Liver (tissue), 9 donors: ENCODE measurements around the gene AVL9. TPM values are rescaled to one million over a fixed set of nuclear protein-coding genes. Genes with fewer than 3 reads are reported as not detected.

Experiments used
- DNase-seq: peaks from one replicate; pipeline ENCODE4 v3.0.0-alpha.2; 2017; ENCODE audit warnings: low spot score
- H3K27ac ChIP-seq, 2 donors: one replicate each; pipeline ENCODE4 v1.7.0; 2013; ENCODE audit warnings: inconsistent platforms in 2 of 2, low read length in 2 of 2, control low read depth in 1 of 2, low read depth in 1 of 2, mild to moderate bottlenecking in 1 of 2
- H3K27me3 ChIP-seq, 4 donors: one replicate each; pipeline versions ENCODE4 v1.6.1 to v1.7.0; 2013; ENCODE audit warnings: low read length in 3 of 4, inconsistent platforms in 1 of 4, mild to moderate bottlenecking in 1 of 4, moderate library complexity in 1 of 4; ENCODE audit not compliant: control insufficient read depth in 4 of 4, insufficient read depth in 4 of 4
- H3K36me3 ChIP-seq, 4 donors: one replicate each; pipeline versions ENCODE4 v1.6.1 to v1.7.0; 2013; ENCODE audit warnings: low read length in 3 of 4, mild to moderate bottlenecking in 3 of 4, low read depth in 1 of 4, moderate library complexity in 1 of 4; ENCODE audit not compliant: control insufficient read depth in 4 of 4, insufficient read depth in 3 of 4
- H3K4me1 ChIP-seq, 4 donors: one replicate each; pipeline versions ENCODE4 v1.6.1 to v1.7.0; 2013; ENCODE audit warnings: low read length in 3 of 4, mild to moderate bottlenecking in 3 of 4, moderate library complexity in 1 of 4; ENCODE audit not compliant: control insufficient read depth in 4 of 4, insufficient read depth in 4 of 4
- H3K4me3 ChIP-seq, 3 donors: one replicate each; pipeline versions ENCODE4 v1.6.1 to v1.7.0; 2013; ENCODE audit warnings: low read length in 3 of 3, control low read depth in 1 of 3, low read depth in 1 of 3, mild to moderate bottlenecking in 1 of 3
- H3K9ac ChIP-seq, 2 donors: one replicate each; pipeline ENCODE4 v1.7.0; 2013; ENCODE audit warnings: low read length in 2 of 2, mild to moderate bottlenecking in 2 of 2, moderate library complexity in 2 of 2, control low read depth in 1 of 2, low read depth in 1 of 2
- H3K9me3 ChIP-seq, 4 donors: one replicate each; pipeline versions ENCODE4 v1.6.1 to v1.7.0; 2013; ENCODE audit warnings: low read length in 3 of 4; ENCODE audit not compliant: control insufficient read depth in 4 of 4
- EGR1 ChIP-seq, 2 donors: IDR thresholded peaks; 2 replicates each; pipeline ENCODE4 v1.6.1; 2016 to 2018; ENCODE audit warnings: antibody characterized with exemption in 2 of 2, low read depth in 2 of 2
- FOXA1 ChIP-seq: IDR thresholded peaks from 2 replicates; pipeline ENCODE4 v1.6.1; 2016; ENCODE audit warnings: antibody characterized with exemption
- FOXA2 ChIP-seq: IDR thresholded peaks from 2 replicates; pipeline ENCODE4 v1.6.1; 2016; ENCODE audit warnings: antibody characterized with exemption
- GABPA ChIP-seq, 2 donors: IDR thresholded peaks in 1 of 2; conservative IDR thresholded peaks in 1 of 2; 2 replicates each; pipeline ENCODE4 v1.6.1; 2016; ENCODE audit warnings: antibody characterized with exemption in 2 of 2, mild to moderate bottlenecking in 1 of 2, moderate library complexity in 1 of 2
- HNF4A ChIP-seq, 2 donors: conservative IDR thresholded peaks; 2 replicates each; pipeline ENCODE4 v1.6.1; 2016; ENCODE audit warnings: antibody characterized with exemption in 2 of 2, mild to moderate bottlenecking in 2 of 2
- HNF4G ChIP-seq: IDR thresholded peaks from 2 replicates; pipeline ENCODE4 v1.6.1; 2016; ENCODE audit warnings: antibody characterized with exemption
- JUND ChIP-seq, 2 donors: IDR thresholded peaks; 2 replicates each; pipeline ENCODE4 v1.6.1; 2016; ENCODE audit warnings: antibody characterized with exemption in 2 of 2
- NR2F2 ChIP-seq: IDR thresholded peaks from 2 replicates; pipeline ENCODE4 v1.6.1; 2016; ENCODE audit warnings: antibody characterized with exemption
- RAD21 ChIP-seq, 2 donors: IDR thresholded peaks; 2 replicates each; pipeline ENCODE4 v1.6.1; 2016; ENCODE audit warnings: antibody characterized with exemption in 2 of 2, mild to moderate bottlenecking in 2 of 2
- RXRA ChIP-seq, 2 donors: IDR thresholded peaks; 2 replicates each; pipeline ENCODE4 v1.6.1; 2017 to 2018; ENCODE audit warnings: antibody characterized with exemption in 2 of 2, mild to moderate bottlenecking in 1 of 2
- SP1 ChIP-seq: IDR thresholded peaks from 2 replicates; pipeline ENCODE4 v1.6.1; 2018; ENCODE audit warnings: antibody characterized with exemption, mild to moderate bottlenecking
- TAF1 ChIP-seq: conservative IDR thresholded peaks from 2 replicates; pipeline ENCODE4 v1.6.1; 2016; ENCODE audit warnings: antibody characterized with exemption, mild to moderate bottlenecking
- YY1 ChIP-seq: IDR thresholded peaks from 2 replicates; pipeline ENCODE4 v1.6.1; 2016; ENCODE audit warnings: antibody characterized with exemption, mild to moderate bottlenecking
- WGBS: extraction: QIAGEN DNeasy Blood & Tissue Kit; methylation state at CpG from one replicate; pipeline ENCODE4 v1.1.7; 2013; 5-methylcytosine and 5-hydroxymethylcytosine counted together
- polyA plus RNA-seq, 2 donors: library from polyadenylated mRNA; stranded (reverse) in 1 of 2; unstranded in 1 of 2; fragments of 200-250 nt in 1 of 2; fragments of >200 nt in 1 of 2; fragmentation: Nextera tagmentation in 1 of 2; extraction: Ambion mirVana in 1 of 2; gene quantifications; one replicate each; pipeline versions ENCODE4 v1.2.1 to v1.2.3, GENCODE V29; 2013 to 2015
- total RNA-seq, 2 donors: library from RNA; depleted of rRNA; stranded (reverse); fragments of >200 nt; gene quantifications; one replicate each; pipeline ENCODE4 v1.2.3, GENCODE V29; 2014
- TF ChIP-seq, protein P1 (sequence below): IDR thresholded peaks from 2 replicates; pipeline ENCODE4 v1.6.1; 2016; ENCODE audit warnings: antibody characterized with exemption
- TF ChIP-seq, protein P2 (sequence below): IDR thresholded peaks from 2 replicates; pipeline ENCODE4 v1.6.1; 2016; ENCODE audit warnings: antibody characterized with exemption
- TF ChIP-seq, protein P3 (sequence below): IDR thresholded peaks from 2 replicates; pipeline ENCODE4 v1.6.1; 2016; ENCODE audit warnings: antibody characterized with exemption
- TF ChIP-seq, protein P4 (sequence below): fragments of 150-350 bp; IDR thresholded peaks from 2 replicates; pipeline ENCODE4 v1.5.1; 2017; ENCODE audit warnings: improper control_type of control experiment, low read depth, low read length; ENCODE audit not compliant: missing input control
- TF ChIP-seq, protein P5 (sequence below): IDR thresholded peaks from 2 replicates; pipeline ENCODE4 v1.6.1; 2016; ENCODE audit warnings: antibody characterized with exemption, mild to moderate bottlenecking
- donor health status: healthy.
- donor health status: healthy.
- donor health status: healthy.
- donor health status: healthy.
- donor health status: healthy.

The AVL9 gene
- total and polyA plus RNA-seq, 4 donors = 5.5 to 18.5 (median 11.6) TPM

DNA sequence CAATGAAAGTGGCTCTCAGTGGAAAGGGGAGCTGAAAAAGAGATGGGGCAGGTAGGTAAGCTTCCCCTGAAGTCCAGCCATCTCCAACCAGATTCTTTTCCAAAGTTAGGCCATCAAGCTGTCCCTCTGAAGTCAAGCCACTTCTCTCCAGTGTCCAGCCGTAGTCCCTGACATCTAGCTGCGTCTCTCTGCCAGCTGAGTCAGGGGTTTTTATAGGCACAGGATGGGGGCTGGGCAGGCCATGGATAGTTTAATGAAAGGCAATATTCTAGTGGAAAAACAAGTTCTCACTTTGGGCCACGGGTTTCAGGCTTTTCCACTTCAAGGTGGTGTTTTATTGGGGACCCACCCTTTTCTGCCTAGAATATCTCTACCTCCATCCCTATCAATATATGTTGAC, 36.8 kb downstream of the AVL9 start:
- H3K9ac ChIP-seq = no peak overlapping the region
- H3K9me3 ChIP-seq = no peaks in the 10 kb centered on the region
- H3K36me3 ChIP-seq = peaks cover 0 to 2% (median 0%) of the 10 kb centered on the region in 4 donors
- WGBS = 86% methylated on average over 3 of the region's 3 CpGs
- TF ChIP-seq FOXA2 = no peak
- TF ChIP-seq RAD21 (IDR thresholded peaks at IDR 0.05) = no peak
- TF ChIP-seq FOXA1 = no peak
- no peak for TF ChIP-seq JUND (IDR thresholded peaks at IDR 0.05)
- TF ChIP-seq SP1 = no peak
- TF ChIP-seq, protein P1, sequence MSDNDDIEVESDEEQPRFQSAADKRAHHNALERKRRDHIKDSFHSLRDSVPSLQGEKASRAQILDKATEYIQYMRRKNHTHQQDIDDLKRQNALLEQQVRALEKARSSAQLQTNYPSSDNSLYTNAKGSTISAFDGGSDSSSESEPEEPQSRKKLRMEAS = no peak
- TF ChIP-seq, protein P2, sequence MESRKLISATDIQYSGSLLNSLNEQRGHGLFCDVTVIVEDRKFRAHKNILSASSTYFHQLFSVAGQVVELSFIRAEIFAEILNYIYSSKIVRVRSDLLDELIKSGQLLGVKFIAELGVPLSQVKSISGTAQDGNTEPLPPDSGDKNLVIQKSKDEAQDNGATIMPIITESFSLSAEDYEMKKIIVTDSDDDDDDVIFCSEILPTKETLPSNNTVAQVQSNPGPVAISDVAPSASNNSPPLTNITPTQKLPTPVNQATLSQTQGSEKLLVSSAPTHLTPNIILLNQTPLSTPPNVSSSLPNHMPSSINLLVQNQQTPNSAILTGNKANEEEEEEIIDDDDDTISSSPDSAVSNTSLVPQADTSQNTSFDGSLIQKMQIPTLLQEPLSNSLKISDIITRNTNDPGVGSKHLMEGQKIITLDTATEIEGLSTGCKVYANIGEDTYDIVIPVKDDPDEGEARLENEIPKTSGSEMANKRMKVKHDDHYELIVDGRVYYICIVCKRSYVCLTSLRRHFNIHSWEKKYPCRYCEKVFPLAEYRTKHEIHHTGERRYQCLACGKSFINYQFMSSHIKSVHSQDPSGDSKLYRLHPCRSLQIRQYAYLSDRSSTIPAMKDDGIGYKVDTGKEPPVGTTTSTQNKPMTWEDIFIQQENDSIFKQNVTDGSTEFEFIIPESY = no peak
- no peak for TF ChIP-seq NR2F2
- TF ChIP-seq, protein P3, sequence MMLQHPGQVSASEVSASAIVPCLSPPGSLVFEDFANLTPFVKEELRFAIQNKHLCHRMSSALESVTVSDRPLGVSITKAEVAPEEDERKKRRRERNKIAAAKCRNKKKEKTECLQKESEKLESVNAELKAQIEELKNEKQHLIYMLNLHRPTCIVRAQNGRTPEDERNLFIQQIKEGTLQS = no peak
- no peak for TF ChIP-seq GABPA (IDR thresholded peaks at IDR 0.05 in 1 of 2, conservative IDR thresholded peaks at IDR 0.05 in 1 of 2)
- TF ChIP-seq YY1 = no peak
- no peak overlapping the region for H3K4me3 ChIP-seq
- H3K27me3 ChIP-seq = no peaks in the 10 kb centered on the region
- DNase-seq = no peak
- no peak overlapping the region for H3K27ac ChIP-seq
- H3K4me1 ChIP-seq = peaks cover 0 to 1% (median 0%) of the 10 kb centered on the region in 4 donors

DNA sequence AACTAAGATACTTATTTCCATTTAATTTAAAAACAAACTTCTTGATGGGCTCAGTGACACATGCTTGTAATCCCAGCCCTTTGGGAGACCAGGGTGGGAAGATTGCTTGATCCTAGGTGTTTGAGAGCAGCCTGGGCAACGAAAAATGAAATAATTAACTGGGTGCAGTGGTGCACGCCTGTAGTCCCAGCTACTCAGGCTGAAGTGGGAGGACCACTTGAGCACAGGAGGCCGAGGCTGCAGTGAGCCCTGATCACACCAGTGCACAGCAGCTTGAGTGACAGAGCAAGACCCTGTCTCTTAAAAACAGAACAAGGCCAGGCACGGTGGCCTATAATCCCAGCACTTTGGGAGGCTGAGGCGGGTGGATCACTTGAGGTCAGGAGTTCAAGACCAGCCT, 37.4 kb downstream of the AVL9 start:
- 92% methylated on average over 5 of the region's 5 CpGs for WGBS
- H3K27me3 ChIP-seq = no peaks in the 10 kb centered on the region
- no peak for TF ChIP-seq HNF4A (conservative IDR thresholded peaks at IDR 0.05)
- TF ChIP-seq EGR1 (IDR thresholded peaks at IDR 0.05; ENCODE audit: low read depth in 2 of 2) = no peak
- TF ChIP-seq, protein P4, sequence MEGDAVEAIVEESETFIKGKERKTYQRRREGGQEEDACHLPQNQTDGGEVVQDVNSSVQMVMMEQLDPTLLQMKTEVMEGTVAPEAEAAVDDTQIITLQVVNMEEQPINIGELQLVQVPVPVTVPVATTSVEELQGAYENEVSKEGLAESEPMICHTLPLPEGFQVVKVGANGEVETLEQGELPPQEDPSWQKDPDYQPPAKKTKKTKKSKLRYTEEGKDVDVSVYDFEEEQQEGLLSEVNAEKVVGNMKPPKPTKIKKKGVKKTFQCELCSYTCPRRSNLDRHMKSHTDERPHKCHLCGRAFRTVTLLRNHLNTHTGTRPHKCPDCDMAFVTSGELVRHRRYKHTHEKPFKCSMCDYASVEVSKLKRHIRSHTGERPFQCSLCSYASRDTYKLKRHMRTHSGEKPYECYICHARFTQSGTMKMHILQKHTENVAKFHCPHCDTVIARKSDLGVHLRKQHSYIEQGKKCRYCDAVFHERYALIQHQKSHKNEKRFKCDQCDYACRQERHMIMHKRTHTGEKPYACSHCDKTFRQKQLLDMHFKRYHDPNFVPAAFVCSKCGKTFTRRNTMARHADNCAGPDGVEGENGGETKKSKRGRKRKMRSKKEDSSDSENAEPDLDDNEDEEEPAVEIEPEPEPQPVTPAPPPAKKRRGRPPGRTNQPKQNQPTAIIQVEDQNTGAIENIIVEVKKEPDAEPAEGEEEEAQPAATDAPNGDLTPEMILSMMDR = no peak
- TF ChIP-seq, protein P2 = no peak
- TF ChIP-seq FOXA1 = no peak
- no peak for TF ChIP-seq FOXA2
- TF ChIP-seq GABPA (IDR thresholded peaks at IDR 0.05 in 1 of 2, conservative IDR thresholded peaks at IDR 0.05 in 1 of 2) = no peak
- TF ChIP-seq, protein P5, sequence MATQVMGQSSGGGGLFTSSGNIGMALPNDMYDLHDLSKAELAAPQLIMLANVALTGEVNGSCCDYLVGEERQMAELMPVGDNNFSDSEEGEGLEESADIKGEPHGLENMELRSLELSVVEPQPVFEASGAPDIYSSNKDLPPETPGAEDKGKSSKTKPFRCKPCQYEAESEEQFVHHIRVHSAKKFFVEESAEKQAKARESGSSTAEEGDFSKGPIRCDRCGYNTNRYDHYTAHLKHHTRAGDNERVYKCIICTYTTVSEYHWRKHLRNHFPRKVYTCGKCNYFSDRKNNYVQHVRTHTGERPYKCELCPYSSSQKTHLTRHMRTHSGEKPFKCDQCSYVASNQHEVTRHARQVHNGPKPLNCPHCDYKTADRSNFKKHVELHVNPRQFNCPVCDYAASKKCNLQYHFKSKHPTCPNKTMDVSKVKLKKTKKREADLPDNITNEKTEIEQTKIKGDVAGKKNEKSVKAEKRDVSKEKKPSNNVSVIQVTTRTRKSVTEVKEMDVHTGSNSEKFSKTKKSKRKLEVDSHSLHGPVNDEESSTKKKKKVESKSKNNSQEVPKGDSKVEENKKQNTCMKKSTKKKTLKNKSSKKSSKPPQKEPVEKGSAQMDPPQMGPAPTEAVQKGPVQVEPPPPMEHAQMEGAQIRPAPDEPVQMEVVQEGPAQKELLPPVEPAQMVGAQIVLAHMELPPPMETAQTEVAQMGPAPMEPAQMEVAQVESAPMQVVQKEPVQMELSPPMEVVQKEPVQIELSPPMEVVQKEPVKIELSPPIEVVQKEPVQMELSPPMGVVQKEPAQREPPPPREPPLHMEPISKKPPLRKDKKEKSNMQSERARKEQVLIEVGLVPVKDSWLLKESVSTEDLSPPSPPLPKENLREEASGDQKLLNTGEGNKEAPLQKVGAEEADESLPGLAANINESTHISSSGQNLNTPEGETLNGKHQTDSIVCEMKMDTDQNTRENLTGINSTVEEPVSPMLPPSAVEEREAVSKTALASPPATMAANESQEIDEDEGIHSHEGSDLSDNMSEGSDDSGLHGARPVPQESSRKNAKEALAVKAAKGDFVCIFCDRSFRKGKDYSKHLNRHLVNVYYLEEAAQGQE = no peak
- TF ChIP-seq, protein P1 = no peak
- TF ChIP-seq SP1 = no peak
- no peak for TF ChIP-seq NR2F2
- TF ChIP-seq RAD21 (IDR thresholded peaks at IDR 0.05) = no peak
- TF ChIP-seq RXRA (IDR thresholded peaks at IDR 0.05) = no peak
- no peak for TF ChIP-seq YY1
- no peak for TF ChIP-seq TAF1
- no peak for TF ChIP-seq HNF4G
- H3K27ac ChIP-seq = no peak overlapping the region
- H3K4me3 ChIP-seq = no peak overlapping the region
- no peak overlapping the region for H3K9ac ChIP-seq
- no peaks in the 10 kb centered on the region for H3K9me3 ChIP-seq
- DNase-seq = no peak
- H3K4me1 ChIP-seq = peaks cover 0 to 1% (median 0%) of the 10 kb centered on the region in 4 donors
- H3K36me3 ChIP-seq = peaks cover 0 to 2% (median 0%) of the 10 kb centered on the region in 4 donors
